Hepatocyte (in vitro differentiated cells): ENCODE results near the gene TERF2IP.

Experiments
- CTCF ChIP-seq: fragments of 200-600 bp; sonication (generic); IDR thresholded peaks from 2 replicates; pipeline ENCODE4 v1.5.1; 2016; ENCODE audit warnings: antibody characterized with exemption, mild to moderate bottlenecking; ENCODE audit not compliant: poor library complexity
- EZH2 ChIP-seq: fragments of 200-600 bp; sonication (generic); IDR thresholded peaks from 2 replicates; pipeline ENCODE4 v1.6.1; 2016; ENCODE audit warnings: antibody characterized with exemption, mild to moderate bottlenecking, borderline replicate concordance

- no peak for TF ChIP-seq CTCF
- TF ChIP-seq EZH2, result no peak
These were observed 22.6 kb upstream of the TERF2IP start for GRCh38 chr16:75624921-75625334.
